ENCODE measurements around the gene CITED4.

CITED4 gene

DNA sequence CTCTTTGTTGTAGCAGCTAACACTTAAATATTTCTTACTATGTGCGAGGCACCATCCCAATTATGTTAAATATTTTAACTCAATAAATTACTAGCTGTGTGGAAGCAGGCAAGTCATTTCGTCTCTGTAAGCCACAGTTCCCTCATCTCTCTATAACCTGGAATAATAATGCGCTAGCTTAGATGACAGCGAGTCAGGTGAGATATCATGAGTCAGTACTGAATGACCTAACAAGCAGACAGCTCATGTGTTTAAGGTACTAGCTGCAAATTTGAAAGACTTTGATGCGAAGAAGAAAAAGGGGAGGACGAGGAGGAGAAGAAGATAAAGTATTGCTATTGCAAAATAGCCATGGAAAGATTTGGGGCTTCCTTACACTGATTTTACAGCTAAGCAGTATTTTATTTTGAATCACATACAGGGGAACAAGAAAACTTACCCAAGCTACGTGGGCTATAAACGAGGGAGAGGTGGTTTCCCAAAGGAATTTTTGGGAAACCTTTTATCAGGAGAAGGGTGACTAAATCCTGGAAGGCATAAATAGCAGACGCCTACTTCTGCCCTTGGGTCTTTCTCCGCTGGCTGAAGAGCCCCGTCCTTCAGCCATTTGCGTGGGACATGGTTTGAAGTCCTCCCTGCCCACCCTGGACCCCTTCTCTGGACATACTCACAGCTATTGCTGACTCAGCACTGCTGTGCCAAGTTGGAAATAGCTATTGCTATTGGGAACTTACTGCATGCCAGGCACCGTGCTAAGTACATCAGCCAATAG, 8.9 kb downstream of the CITED4 start:
- DNase-seq (ENCODE audit: low read depth), result no peak

DNA sequence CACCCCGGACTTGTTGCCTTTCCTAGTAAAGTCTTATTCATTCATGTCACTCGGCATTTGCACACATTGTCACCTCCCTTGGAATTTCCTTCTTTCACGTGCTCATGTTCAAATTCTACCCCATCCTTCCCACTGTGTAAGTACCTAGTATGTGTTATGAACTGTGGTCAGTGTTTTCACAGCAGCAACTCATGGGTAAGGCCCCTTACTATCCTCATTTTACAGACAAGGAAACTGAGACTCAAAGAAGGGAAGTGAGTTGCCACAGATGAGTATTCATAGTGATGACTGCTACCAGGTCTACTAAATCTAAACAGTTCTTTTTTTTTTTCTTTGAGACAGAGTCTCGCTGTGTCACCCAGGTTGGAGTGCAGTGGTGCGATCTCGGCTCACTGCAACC, 10.5 kb downstream of the CITED4 start:
- no peak for DNase-seq (ENCODE audit: low read depth)

DNA sequence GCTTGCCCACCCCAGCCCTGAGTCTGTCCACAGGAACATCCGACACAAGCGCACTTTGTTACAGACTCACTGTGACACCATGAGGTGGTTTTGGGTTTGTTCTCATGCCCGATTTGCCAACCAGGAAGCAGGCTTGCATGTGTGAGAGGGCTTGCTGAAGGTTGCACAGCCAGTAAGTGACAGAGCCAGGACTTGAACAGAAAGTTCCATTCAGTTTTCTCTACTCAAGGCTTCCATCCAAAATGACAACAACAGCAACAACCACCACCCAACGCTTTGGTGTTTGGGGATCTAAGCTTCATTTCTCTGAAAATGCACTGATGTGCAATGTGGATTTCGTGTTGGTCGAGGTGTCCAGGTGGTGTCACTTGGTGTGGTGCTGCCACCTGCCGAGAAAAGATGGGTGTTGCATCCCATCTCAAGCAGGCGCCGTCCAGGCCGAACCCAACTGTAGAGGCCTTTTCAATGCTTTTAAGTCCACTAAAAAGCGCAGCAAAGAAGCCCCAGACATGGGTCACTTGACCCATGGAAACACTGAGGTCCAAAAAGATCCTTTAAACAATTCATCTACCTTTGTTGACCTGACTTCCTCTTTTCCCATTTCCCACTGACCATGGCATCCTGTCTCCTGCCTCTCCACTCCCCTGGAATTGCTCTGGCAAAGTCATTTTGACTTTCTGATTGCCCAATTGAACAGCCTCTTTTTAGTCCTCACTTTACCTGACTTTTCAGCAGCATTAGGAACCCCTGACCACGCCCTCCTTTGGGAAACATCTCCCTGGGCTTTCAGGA, 12.2 kb downstream of the CITED4 start:
- DNase-seq (ENCODE audit: low read depth), result peak; percentile 56

DNA sequence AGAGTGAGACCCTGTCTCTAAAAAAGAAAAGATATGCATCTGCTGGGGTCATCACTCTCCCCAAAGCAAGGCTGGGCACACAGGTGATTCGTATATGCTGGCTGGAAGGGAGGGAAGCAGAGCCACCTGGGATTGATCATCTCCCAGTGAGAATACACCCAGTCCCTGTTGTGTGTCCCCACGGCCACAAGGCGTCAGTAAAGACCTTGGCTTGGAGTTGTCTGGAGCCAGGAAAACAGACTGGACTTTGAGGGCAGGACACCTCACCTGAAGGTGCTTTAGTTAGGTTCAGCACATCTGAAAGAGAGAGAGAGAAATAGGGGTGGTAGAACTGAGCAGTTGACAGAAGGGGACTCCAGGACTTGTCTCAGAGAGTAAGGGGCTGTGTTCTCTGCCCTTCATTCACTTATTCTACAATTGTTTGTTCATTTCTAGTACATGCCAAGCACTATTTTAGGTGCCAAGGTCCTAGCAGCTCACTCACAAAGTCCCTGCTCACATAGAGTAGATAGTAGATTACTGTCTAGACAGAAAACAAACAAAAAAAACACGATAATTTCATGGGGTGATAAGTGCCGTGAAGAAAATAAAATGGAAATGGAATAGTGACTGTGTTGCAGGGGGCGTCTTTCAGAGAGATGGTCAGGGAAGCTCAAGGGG, 13.5 kb downstream of the CITED4 start:
- no peak for DNase-seq (ENCODE audit: low read depth)

DNA sequence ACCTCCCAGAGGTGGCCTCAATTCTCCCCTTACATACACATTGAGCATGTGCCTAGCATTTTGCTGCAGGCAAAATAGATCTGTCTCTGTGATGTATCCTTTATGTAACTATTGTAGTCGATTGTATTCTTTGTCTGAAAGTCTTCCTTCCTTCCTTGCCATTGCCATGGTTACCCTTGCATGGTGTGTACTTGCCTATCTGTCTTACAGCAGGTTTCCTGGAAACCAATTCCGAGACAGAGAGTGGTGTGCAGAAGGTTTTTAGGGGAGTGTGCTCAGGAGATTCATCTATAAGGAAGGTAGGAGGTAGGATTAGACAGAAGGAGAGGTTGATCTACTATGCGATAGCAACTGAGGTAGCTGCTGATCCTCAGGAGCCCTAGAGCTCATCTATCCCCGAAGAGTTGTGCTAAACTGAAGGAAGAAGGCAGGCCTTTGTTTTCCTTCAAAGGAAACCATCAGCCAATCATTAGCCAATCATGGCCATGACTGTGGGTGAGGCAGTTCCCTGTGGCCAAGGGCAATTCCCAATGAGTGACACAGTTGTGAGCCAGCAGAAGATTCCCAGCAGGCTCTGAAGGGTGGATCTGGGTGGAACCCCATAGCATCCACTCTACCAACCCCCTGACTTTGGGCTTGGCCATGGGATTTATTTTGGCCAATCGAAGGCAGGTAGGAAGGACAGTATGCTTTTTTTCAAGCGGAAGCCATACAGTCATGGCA, 15.0 kb downstream of the CITED4 start:
- no peak for DNase-seq (ENCODE audit: low read depth)

DNA sequence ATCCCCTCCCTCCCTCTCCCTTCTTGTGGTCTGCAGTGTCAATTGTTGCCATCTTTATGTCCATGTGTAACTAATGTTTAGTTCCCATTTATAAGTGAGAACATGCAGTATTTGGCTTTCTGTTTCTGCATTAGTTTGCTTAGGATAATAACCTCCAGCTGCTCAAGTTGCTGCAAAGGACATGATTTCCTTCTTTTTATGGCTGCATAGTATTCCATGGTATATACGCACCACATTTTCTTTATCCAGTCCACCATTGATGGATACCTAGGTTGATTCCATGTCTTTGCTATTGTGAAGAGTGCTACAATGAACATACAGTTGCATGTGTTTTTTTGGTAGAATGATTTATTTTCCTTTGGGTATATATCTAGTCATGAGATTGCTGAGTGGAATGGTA, 16.3 kb downstream of the CITED4 start:
- no peak for DNase-seq (ENCODE audit: low read depth)

DNA sequence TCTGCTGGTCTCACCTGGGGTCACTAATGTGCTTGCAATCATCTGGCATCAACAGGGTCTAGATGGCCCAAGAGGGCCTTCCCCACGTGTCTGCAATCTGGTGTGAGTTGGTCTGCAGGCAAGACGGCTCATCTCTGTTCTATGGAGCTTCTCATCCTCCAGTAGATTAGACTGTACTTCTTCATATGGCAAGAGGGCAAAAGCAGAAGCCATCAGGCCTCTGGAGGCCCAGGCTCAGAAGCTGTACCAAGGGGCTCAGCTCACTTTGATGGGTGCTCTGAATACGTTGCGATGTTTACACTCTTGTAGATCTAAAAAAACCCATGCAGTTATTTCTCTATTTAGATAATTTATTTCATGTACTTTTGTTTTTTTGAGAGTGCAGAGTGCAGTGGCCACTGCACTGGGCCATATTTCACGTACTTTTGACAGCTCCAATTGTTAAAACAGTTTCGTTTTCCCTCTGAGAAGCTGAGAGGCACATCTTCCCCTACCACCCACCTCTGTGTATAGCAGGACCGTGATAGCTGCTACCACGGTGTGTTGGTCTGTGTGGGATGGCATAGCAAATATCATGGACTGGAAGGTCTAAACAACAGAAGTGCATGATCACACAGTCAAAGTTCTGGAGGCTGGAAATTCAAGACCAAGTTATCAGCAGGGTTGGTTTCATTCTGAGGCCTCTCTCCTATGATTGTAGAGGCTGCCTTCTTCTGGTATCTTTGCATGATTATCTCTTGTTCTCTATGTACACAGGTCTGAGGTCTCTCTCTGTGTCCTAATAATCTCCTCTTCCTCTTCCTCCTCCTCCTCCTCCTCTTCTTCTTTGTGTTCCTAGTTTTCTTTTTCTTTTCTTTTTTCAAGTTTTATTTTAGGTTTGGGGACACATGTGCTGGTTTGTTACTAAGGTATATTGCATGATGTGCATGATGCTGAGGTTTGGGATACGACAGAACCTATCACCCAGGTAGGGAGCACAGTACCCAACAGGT, 17.0 kb downstream of the CITED4 start:
- DNase-seq (ENCODE audit: low read depth), result no peak

DNA sequence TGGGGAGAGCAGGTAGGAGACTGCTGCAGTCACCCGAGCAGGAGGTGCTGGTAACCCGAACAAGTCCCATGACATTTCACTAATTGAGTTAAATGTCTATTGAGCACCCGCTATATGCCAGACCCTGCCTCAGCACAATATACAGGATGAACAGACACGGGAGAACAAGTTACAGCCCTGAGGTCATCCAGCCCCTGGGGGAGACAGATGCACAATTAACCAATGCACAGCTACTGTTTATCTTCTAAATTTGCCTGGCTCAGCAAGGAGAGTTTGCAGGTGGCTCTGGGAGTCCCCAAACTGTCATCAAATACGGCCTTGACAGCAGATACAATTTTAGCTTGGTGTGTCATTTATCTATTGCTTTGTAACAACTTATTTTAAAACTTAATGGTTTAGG, 18.1 kb downstream of the CITED4 start:
- no peak for DNase-seq (ENCODE audit: low read depth)

DNA sequence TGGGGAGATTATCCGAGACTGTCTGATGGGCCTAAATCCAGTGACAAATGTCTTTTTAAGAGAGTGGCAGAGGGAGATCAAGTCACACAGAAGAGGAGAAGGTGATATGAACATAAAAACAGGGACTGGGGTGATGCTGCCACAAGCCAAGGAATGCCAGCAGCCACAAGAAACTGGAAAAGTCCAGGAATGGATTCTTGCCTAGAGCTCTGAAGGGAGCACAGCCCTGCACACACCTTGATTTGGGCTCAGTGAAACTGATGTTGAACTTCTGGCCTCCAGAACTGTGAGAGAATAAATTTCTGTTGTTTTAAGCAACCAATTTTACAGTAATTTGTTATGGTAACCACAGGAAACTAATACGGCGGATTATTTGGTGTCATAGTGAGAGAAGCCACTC, 19.5 kb downstream of the CITED4 start:
- DNase-seq (ENCODE audit: low read depth), result no peak

DNA sequence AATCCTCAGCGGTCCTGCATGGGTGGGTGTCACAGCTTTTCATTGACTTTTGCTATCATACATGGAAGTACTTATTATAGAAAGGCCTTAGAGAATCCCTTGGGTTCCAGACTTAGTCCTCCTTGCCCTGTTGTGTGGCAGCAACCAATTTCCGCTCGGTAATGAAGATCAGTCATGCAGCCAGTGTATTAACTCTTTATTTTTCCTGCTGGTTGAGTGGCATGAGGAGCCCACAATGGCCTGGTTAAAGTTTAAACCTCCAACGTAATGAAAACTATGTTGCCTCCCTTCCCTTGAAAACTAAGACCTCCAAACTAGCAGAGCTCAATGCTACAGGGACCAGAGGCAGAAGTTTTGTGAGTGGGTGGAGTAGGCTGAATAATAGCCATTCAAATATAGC, 20.0 kb downstream of the CITED4 start:
- no peak for DNase-seq (ENCODE audit: low read depth)

DNA sequence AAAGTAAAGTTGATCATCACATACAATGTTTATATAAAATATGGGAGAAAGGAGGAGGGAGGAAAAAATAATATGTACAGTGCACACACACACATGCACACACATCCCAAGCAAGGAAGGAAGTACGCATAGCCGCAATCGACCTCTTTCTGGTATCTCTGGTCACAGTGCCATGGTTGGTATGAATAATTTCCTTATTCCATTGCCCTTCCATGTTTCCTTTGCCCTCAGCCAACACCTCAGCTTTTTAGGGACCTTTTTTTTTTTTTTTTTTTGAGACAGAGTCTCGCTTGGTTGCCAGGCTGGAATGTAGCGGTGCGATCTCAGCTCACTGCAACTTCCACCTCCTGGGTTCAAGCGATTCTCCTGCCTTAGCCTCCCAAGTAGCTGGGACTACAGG, 20.6 kb downstream of the CITED4 start:
- DNase-seq (ENCODE audit: low read depth), result no peak

DNA sequence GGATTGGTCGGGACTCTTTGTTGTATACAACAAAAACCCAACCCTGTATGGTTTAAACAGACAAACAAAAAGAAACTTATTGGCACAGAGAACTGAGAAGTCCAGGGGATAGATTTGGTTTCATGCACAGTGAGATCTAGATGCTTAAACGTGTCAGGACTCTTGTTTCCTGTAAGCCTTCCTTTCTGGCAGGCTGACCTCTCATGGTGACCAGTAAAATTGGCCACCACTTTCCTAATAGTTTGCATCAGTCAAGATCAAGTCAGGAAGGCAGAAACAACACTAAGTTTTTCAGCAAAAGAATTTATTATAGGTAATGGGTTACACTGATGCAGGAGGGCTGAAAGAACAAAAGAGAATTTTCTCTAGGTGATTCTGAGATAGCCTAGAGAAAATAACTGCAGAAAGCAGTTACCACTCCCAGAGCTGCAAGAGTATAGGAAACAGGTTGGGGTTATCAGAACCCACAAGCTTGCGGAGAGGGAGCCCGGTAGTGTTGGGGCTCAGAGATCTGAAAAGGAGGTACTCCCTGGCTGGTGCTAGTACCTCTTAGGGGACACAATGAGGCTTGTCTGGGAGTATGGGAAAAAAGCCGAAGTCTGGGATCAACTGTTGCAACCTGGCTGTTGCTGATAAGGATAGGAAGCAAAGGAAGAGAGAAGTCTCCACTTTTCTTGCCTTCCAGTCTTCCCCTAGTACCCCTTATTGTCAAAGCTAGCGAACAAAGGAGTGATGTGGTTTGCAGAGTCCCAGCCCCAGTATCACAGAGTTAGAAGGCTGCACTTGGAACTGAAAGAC, 21.4 kb downstream of the CITED4 start:
- no peak for DNase-seq (ENCODE audit: low read depth)

DNA sequence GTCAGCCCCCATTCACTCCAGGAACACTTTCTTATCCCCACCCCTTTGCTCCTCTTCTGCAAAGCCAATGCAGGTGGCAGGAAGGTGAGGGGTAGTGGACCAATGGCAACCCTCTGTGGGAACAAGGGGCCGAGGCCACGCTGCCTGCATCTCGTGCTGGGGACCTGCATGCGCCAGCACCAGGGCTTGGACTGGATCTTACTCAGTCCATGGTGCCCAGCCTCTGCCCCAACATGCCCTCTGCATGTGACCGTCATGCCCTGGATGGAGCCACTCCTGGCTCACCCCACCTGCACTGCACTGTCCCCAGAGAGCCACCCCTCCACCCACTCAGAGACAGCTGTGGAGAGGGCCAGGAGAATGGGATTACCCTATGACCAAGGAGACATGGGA, 22.2 kb downstream of the CITED4 start:
- no peak for DNase-seq (ENCODE audit: low read depth)

DNA sequence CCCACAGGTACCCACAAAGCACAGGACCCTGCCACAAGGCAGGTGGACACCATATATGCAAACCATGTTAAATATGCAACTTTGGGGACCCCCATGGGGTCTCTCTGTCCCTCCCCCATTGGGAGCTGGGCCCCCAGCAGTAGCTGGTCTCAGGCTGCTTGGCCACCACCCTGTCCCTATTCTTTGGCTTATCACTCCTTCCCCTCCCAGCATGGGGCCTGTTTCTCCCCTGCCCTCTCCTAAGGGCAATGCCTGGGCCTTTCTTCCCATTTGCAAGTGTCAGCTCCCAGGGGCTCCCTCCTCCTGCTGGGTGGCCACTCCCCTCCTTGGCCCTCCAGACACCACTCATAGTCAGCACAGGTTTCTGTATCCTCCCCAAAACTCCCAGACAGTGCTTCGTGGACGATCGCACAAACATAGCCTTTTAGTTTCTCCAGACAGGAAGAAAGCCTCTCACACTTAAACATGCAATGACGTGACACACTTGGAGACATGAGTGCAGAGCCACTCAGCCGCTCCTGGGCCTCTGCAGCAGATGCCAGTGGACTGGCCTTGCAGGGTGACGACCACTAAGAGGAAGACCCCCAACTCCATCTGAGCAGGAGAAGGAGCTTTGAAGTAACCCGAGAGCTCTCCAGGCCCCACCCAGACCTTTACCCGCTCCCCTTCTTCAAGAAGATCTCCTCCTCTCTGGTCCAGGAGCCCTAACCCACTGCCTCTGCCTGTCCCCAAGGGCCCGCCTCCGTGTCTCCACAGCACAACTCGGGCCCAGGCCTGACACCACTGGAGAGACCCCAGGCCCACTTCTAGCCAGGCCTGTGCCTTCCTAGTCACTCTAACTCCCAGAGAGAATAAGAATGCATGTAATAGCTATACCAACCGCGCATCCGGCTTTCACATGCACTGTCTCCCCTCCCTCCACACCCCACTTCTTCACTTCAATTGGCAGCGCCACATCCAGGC, 22.9 kb downstream of the CITED4 start:
- no peak for DNase-seq (ENCODE audit: low read depth)

DNA sequence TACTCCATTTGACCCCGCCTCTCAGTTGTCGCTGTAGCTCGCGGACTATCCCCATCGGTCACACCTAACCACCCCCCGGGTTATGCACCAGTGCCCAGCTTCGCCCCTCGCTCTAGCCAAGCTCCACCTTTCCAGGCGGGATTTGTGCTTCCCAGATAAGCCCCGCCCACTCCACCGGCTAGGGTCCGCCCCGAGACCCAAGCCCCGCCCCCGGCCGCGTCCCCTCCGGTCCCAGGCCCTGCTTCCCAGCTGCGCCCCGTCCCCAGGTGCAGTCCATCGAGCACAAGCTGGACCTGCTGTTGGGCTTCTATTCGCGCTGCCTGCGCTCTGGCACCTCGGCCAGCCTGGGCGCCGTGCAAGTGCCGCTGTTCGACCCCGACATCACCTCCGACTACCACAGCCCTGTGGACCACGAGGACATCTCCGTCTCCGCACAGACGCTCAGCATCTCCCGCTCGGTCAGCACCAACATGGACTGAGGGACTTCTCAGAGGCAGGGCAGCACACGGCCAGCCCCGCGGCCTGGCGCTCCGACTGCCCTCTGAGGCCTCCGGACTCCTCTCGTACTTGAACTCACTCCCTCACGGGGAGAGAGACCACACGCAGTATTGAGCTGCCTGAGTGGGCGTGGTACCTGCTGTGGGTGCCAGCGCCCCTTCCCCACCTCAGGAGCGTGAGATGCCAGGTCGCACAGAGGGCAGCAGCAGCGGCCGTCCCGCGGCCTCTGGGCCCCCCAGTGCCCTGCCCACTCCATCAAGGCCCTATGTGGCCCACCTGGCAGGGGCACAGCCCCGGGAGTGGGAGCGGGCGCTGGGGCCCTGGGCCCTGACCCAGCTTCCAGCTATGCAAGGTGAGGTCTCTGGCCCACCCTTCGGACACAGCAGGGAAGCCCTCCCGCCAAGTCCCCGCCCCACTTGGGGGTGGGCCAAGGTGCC, 23.9 kb downstream of the CITED4 start:
- DNase-seq (ENCODE audit: low read depth), result no peak

DNA sequence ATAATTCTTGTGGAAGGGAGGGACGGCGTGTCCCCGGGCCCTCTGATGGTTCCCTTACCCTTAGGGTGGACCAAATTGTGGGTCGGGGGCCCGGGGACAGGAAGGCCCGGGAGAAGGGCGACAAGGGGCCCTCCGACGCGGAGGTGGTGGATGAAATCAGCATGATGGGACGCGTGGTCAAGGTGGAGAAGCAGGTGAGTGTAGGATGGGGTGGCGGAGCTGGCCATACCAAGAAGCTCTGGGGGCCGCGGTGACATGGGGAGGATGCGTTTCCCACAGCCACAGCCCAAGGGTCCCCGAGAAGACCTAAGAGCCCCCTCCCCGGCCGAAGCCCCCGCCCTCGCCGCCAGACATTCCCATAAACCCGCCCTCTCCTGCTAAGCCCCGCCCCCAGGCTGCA, 24.6 kb downstream of the CITED4 start:
- no peak for DNase-seq (ENCODE audit: low read depth)

DNA sequence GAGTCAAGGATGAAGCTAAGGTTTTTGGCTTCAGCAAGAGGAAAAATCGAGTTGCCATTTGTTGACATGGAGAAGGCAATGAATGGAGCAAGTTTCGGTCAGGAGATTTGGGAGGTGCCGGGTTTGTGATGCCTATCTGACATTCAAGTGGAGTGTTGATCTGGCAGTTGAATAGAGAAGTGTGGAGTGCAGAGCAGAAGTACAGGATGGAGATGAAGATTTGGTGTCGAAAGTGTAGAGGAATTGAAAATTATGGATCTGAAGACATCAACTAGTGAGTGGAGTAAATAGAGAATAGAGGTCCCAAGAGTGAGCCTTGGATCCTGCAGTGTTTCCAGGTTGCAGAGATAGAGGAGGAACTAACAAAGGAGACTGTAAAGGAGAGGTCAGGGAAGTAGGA, 25.9 kb downstream of the CITED4 start:
- DNase-seq (ENCODE audit: low read depth), result no peak

DNA sequence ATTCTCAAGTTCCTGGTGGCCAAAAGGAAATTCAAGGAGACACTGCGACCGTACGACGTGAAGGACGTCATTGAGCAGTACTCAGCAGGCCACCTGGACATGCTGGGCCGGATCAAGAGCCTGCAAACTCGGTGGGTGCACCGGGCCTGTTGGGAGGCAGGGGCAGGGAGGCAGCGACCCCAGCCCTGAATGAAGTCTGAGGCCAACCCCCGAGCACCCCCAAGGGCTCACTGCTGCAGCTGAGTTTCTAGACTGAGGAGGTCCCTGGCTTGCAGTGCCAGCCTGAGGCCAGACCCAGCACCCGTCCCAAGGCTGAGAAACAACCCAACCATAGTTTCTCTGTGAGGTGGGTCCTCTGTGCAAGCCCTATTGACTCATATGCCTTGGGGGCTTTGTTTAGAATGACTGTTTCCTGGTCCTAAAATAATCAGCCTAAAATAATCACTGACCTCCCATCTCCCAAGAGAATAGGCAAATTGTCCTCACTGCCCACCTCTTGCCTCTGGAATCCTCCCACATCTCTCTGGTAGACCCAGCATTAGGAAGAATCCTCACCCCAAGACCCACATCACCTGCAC, 27.1 kb downstream of the CITED4 start:
- DNase-seq (ENCODE audit: low read depth), result no peak
